Caco-2 (cell line): Measurements from ENCODE around the gene TNS4. TPM values are rescaled to one million over a fixed set of nuclear protein-coding genes. Genes with fewer than 3 reads are reported as not detected.

Source experiments
- BruUV-seq: library from RNA; stranded (reverse); fragments of 400-500 nt; replicated peaks from 2 replicates; lab custom pipeline; 2021; lab: Mats Ljungman, UMichigan
- CTCF ChIA-PET: fragments of 300-600 bp; sonication (Branson Sonifier 250); formaldehyde crosslinking; loops from one replicate; lab custom pipeline; 2022; ENCODE audit warnings: antibody characterized with exemption; lab: Charles Lee
- POLR2A ChIA-PET: fragments of 300-600 bp; sonication (Branson Sonifier 250); formaldehyde crosslinking; loops from one replicate; lab custom pipeline; 2022; ENCODE audit warnings: antibody characterized with exemption; lab: Charles Lee
- DNase-seq, 2 experiments: peaks; one replicate each; pipeline versions ENCODE4 v3.0.0 to v3.0.0-alpha.2; 2020 to 2022
- H3K27me3 ChIP-seq: replicated peaks from 2 replicates; pipeline ENCODE4 v1.6.0; 2011; ENCODE audit warnings: low read length; ENCODE audit not compliant: control insufficient read depth, insufficient read depth
- H3K36me3 ChIP-seq: 2 replicates; pipeline ENCODE4 v1.5.1; 2011; ENCODE audit warnings: low read length; ENCODE audit not compliant: control insufficient read depth, insufficient read depth
- H3K4me1 ChIP-seq: fragments of 250-450 bp; sonication (Bioruptor Pico); 2 replicates; pipeline ENCODE4 v1.5.1; 2020; ENCODE audit warnings: mild to moderate bottlenecking
- H3K4me3 ChIP-seq: 2 replicates; pipeline ENCODE4 v1.5.1; 2011; ENCODE audit warnings: low read depth, mild to moderate bottlenecking, control low read depth, low read length
- H3K9me3 ChIP-seq: fragments of 250-450 bp; sonication (Bioruptor Pico); 2 replicates; pipeline ENCODE4 v1.5.1; 2020; ENCODE audit warnings: mild to moderate bottlenecking, moderate library complexity
- H3K27ac Mint-ChIP-seq: one replicate; pipeline ENCODE4 v1.8.0; 2022; ENCODE audit warnings: mixed read lengths; ENCODE audit not compliant: unreplicated experiment
- H3K27me3 Mint-ChIP-seq: one replicate; pipeline ENCODE4 v1.8.0; 2022; ENCODE audit warnings: mixed read lengths; ENCODE audit not compliant: insufficient read depth, unreplicated experiment
- H3K36me3 Mint-ChIP-seq: one replicate; pipeline ENCODE4 v1.8.0; 2022; ENCODE audit warnings: mild to moderate bottlenecking, mixed read lengths; ENCODE audit not compliant: insufficient read depth, unreplicated experiment
- H3K4me1 Mint-ChIP-seq: one replicate; pipeline ENCODE4 v1.8.0; 2022; ENCODE audit warnings: low read depth, mixed read lengths; ENCODE audit not compliant: unreplicated experiment
- H3K4me3 Mint-ChIP-seq: one replicate; pipeline ENCODE4 v1.8.0; 2022; ENCODE audit warnings: mild to moderate bottlenecking, moderate library complexity, mixed read lengths; ENCODE audit not compliant: unreplicated experiment
- H3K9me3 Mint-ChIP-seq: one replicate; pipeline ENCODE4 v1.8.0; 2022; ENCODE audit warnings: mixed read lengths; ENCODE audit not compliant: unreplicated experiment
- CTCF ChIP-seq, 2 experiments: fragments of 200-600 bp in 1 of 2; IDR thresholded peaks; 1 replicate in 1 of 2; 2 replicates in 1 of 2; pipeline versions ENCODE4 v1.5.1 to v1.8.0; 2011 to 2022; ENCODE audit warnings: antibody characterized with exemption in 1 of 2, control low read depth in 1 of 2, inconsistent platforms in 1 of 2, low read depth in 1 of 2, low read length in 1 of 2, mild to moderate bottlenecking in 1 of 2, moderate library complexity in 1 of 2; ENCODE audit not compliant: insufficient read depth in 1 of 2, severe bottlenecking in 1 of 2, unreplicated experiment in 1 of 2
- intact Hi-C: fragments of 100-400 bp; cut with micrococcal nuclease; formaldehyde crosslinking; loops from one replicate; pipeline ENCODE4 v1.10.0; 2022; ENCODE audit not compliant: unreplicated experiment
- total RNA-seq: library from RNA; stranded (reverse); gene quantifications from 2 replicates; pipeline ENCODE4 v1.2.3, GENCODE V29; 2022

The TNS4 gene
- total RNA-seq, 1 experiment from 2014 or later, result not detected

GRCh38 chr17:40497695-40498094, 3.7 kb downstream of the TNS4 start:
- Histone ChIP-seq H3K9me3 (no peaks in the 10 kb centered on the region), H3K27me3 (no peaks in the 10 kb centered on the region), H3K36me3 (no peaks in the 10 kb centered on the region), H3K4me3 (no peak overlapping the region), H3K4me1 (peaks cover 5% of the 10 kb centered on the region; the same call in 1 of the 2 replicates)
- BruUV-seq, result no TSS peak
- POLR2A ChIA-PET, result no interaction called here
- H3K27ac Mint-ChIP-seq, result no peak overlapping the region
- CTCF ChIA-PET, result interaction anchor here (0.6 to 2.9 kb wide), 4 partner anchors 22 to 1248 kb away, joined by 3 to 15 read pairs (median 4); no protein-coding TSS in a partner anchor
- H3K4me3 Mint-ChIP-seq, result no peak overlapping the region
- no peak for TF ChIP-seq CTCF (IDR thresholded peaks at IDR 0.05; ENCODE audit: insufficient read depth in 1 of 2, low read depth in 1 of 2, low read length in 1 of 2, severe bottlenecking in 1 of 2, unreplicated experiment in 1 of 2)
- no peaks in the 10 kb centered on the region for H3K27me3 Mint-ChIP-seq
- DNase-seq, result no peak
- H3K4me1 Mint-ChIP-seq, result peaks cover 6% of the 10 kb centered on the region
- intact Hi-C loops, result no loop called here
- no peaks in the 10 kb centered on the region for H3K9me3 Mint-ChIP-seq
- no peaks in the 10 kb centered on the region for H3K36me3 Mint-ChIP-seq

GRCh38 chr17:40496634-40497420, 4.6 kb downstream of the TNS4 start:
- H3K27ac Mint-ChIP-seq, result no peak overlapping the region
- Histone ChIP-seq H3K27me3 (no peaks in the 10 kb centered on the region), H3K36me3 (no peaks in the 10 kb centered on the region), H3K4me3 (no peak overlapping the region), H3K9me3 (no peaks in the 10 kb centered on the region), H3K4me1 (peaks cover 5% of the 10 kb centered on the region; the same call in 1 of the 2 replicates)
- ChIA-PET POLR2A (no interaction called here), CTCF (interaction anchor here (0.6 to 2.9 kb wide), 4 partner anchors 21 to 1249 kb away, joined by 3 to 15 read pairs (median 4); no protein-coding TSS in a partner anchor)
- BruUV-seq, result no TSS peak
- H3K4me3 Mint-ChIP-seq, result no peak overlapping the region
- no peak for TF ChIP-seq CTCF (IDR thresholded peaks at IDR 0.05; ENCODE audit: insufficient read depth in 1 of 2, low read depth in 1 of 2, low read length in 1 of 2, severe bottlenecking in 1 of 2, unreplicated experiment in 1 of 2)
- H3K9me3 Mint-ChIP-seq, result no peaks in the 10 kb centered on the region
- H3K4me1 Mint-ChIP-seq, result peaks cover 6% of the 10 kb centered on the region
- no peak for DNase-seq
- no peaks in the 10 kb centered on the region for H3K36me3 Mint-ChIP-seq
- no peaks in the 10 kb centered on the region for H3K27me3 Mint-ChIP-seq
- intact Hi-C loops, result no loop called here

- CTCF ChIA-PET, result interaction anchor here (0.6 to 0.7 kb wide), 2 partner anchors 25 to 193 kb away, joined by 3 read pairs; no protein-coding TSS in a partner anchor
- Histone ChIP-seq H3K36me3 (no peaks in the 10 kb centered on the region), H3K4me3 (no peak overlapping the region), H3K9me3 (no peaks in the 10 kb centered on the region), H3K4me1 (peaks cover 5% of the 10 kb centered on the region; the same call in 1 of the 2 replicates), H3K27me3 (no peaks in the 10 kb centered on the region)
- H3K36me3 Mint-ChIP-seq, result no peaks in the 10 kb centered on the region
- intact Hi-C loops, result no loop called here
- H3K4me3 Mint-ChIP-seq, result no peak overlapping the region
- POLR2A ChIA-PET, result no interaction called here
- no peak for DNase-seq
- H3K27me3 Mint-ChIP-seq, result no peaks in the 10 kb centered on the region
- no peaks in the 10 kb centered on the region for H3K9me3 Mint-ChIP-seq
- BruUV-seq, result no TSS peak
- no peak for TF ChIP-seq CTCF (IDR thresholded peaks at IDR 0.05; ENCODE audit: insufficient read depth in 1 of 2, low read depth in 1 of 2, low read length in 1 of 2, severe bottlenecking in 1 of 2, unreplicated experiment in 1 of 2)
- H3K4me1 Mint-ChIP-seq, result peaks cover 6% of the 10 kb centered on the region
- no peak overlapping the region for H3K27ac Mint-ChIP-seq
Observed at GRCh38 chr17:40496170-40496569, 5.3 kb downstream of the TNS4 start.
